22Rv1 (cell line): ENCODE data around the gene STRA8.

Source experiments
- H3K27ac ChIP-seq: fragments of 450-650 bp; 2 replicates; pipeline ENCODE4 v1.5.1; 2017
- CTCF ChIP-seq: fragments of 450-650 bp; IDR thresholded peaks from 2 replicates; pipeline ENCODE4 v1.5.1; 2017; ENCODE audit warnings: mild to moderate bottlenecking
- ZFX ChIP-seq: fragments of 450-650 bp; IDR thresholded peaks from 2 replicates; pipeline ENCODE4 v1.6.1; 2017; ENCODE audit warnings: antibody characterized with exemption, borderline replicate concordance

STRA8 gene

GRCh38 chr7:135211179-135211945 lies 22.3 kb upstream of the STRA8 start, which contains the start of gene WDR91:
Gene WDR91, minus strand, starts transcription at chr7:135211526. Its CDS starts 24 bp downstream, at chr7:135211502.
- H3K27ac ChIP-seq: peak within 1 kb of the TSS; percentile 56
- TF ChIP-seq ZFX (no peak), CTCF (peak; percentile 23; the same call in 1 of the 2 replicates)

GRCh38 chr7:135211946-135212685 lies 21.5 kb upstream of the STRA8 start:
- H3K27ac ChIP-seq: peak overlapping the region; percentile 56

- no peak for TF ChIP-seq CTCF
- TF ChIP-seq ZFX: no peak
- no peak overlapping the region for H3K27ac ChIP-seq
Observed at GRCh38 chr7:135213831-135214230, 19.8 kb upstream of the STRA8 start.

GRCh38 chr7:135215180-135215579 lies 18.5 kb upstream of the STRA8 start:
- no peak for TF ChIP-seq CTCF
- TF ChIP-seq ZFX: no peak
- H3K27ac ChIP-seq: no peak overlapping the region

- TF ChIP-seq CTCF: no peak
- TF ChIP-seq ZFX: no peak
Observed at GRCh38 chr7:135215698-135216097, 17.9 kb upstream of the STRA8 start.

GRCh38 chr7:135217645-135218509 lies 15.8 kb upstream of the STRA8 start:
- H3K27ac ChIP-seq: peak overlapping the region; percentile 62
- TF ChIP-seq CTCF: no peak
- no peak for TF ChIP-seq ZFX

More at GRCh38 chr7:135215698-135216097, 17.9 kb upstream of the STRA8 start:
- no peak overlapping the region for H3K27ac ChIP-seq

GRCh38 chr7:135224027-135224426 lies 9.6 kb upstream of the STRA8 start:
- H3K27ac ChIP-seq: no peak overlapping the region
- TF ChIP-seq ZFX (no peak), CTCF (no peak)
